ENCODE measurements around the gene ZNF77.
A peak's percentile ranks its signal among the peaks of the same experiment; 100 is the strongest.
"Not testable (repeated sequence)": the region's sequence is repeated elsewhere in the genome, so short reads cannot be mapped to it uniquely, and the experiment has no call there.

ZNF77 gene

DNA sequence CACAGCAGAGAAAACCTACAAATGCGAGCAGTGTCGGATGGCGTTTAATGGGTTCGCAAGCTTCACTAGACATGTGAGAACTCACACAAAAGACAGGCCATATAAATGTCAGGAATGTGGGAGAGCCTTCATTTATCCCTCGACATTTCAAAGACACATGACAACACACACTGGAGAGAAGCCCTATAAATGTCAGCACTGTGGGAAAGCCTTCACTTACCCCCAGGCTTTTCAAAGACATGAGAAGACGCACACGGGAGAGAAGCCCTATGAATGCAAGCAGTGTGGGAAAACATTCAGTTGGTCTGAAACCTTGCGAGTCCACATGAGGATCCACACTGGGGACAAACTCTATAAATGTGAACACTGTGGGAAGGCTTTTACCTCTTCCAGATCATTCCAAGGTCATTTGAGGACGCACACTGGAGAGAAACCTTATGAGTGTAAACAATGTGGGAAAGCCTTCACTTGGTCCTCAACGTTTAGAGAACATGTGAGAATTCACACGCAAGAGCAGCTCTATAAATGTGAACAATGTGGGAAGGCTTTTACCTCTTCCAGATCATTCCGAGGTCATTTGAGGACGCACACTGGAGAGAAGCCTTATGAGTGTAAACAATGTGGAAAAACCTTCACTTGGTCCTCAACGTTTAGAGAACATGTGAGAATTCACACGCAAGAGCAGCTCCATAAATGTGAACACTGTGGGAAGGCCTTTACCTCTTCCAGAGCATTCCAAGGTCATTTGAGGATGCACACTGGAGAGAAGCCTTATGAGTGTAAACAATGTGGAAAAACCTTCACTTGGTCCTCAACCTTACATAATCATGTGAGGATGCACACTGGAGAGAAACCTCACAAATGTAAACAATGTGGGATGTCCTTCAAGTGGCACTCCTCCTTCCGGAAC is 27.2 kb downstream of the ZNF77 start:
- no peak for DNase-seq (ENCODE audit: low spot score)

DNA sequence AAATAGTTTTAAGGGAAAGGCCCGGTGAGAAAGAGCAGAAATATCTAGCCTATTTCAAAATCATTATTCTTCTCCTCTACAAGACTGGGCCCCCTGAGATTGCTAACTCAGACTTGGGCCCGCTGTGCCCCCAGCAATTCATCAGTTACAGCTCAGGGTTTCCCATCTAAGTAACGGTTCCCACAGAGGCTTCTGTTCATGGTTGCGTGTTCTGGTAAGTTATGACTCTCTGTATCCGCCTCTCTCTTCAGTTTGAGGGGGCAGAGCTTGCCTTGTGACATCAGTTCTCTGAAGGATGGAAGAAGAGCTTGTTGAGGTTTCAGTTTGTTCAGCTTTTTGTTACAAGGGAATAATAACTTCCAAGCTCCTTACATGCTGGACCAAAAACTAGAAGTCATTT is 32.5 kb downstream of the ZNF77 start:
- DNase-seq (ENCODE audit: low spot score) = no peak

DNA sequence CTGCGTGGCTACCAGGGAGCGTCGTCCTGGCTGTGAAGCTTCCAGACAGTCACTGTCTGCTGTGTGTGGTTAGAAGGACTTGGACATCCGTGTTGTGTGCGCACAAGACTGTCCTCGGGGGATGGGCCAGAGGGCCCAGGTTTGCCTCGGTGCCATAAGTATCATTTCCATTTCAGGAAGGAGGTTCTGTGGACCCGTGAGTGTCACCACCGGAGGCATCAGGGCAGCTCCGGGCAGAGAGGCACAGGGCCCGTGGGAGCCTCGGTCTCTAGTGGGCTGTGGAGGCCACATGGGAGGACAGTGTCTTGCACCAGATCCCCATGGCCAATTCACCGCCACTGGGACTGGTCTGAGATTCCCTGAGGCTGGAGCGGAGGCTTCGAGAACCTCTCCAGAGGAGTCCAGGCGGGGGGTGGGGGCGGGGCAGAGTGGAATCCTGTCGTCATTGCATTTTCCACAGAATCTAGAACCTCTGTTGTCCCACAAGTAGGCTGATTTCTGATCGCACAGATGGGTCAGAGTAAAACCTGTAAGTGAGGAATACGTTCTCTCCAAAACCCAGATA is 38.1 kb downstream of the ZNF77 start:
- DNase-seq (ENCODE audit: low spot score) = no peak

DNA sequence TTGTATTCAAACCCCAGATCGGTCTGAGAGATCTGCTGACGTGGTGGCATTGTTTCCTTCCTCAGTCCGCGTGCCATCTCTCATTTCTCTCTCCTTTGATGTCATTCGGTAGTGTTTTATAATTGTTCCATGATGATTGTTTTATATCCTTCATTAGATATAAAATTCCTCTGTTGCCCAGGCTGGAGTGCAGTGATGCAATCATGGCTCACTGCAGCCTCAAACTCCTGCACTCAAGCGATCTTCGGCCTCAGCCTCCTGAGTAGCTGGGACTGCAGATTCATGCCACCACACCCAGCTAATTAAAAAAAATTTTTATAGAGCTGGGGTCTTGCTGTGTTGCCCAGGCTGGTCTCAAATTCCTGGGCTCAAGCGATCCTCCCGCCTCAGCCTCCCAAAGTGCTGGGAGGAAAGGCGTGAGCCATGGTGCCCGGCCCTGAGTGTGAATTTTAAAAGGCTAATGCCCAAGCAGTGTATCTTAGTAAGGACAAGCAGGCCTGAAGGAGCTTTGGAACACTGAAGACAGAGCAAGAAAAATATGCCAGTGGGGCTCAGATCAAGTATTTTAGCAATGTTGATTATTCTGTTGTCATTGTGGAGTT is 38.8 kb downstream of the ZNF77 start:
- no peak for DNase-seq (ENCODE audit: low spot score)

DNA sequence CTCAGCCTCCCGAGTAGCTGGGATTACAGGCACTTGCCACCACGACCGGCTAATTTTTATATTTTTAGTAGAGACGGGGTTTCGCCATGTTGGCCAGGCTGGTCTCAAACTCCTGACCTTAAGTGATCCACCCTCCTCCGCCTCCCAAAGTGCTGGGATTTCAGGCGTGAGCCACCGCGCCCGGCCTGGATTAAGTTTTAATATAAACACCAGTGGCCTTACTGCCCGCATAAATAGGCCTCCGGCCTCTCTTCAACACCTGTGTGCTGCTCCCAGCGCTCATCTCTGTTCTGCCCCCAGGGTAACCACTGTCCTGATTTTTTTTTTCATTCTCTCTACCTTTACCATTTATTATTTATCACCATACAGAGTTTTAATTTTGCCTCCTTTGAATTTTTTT is 41.4 kb downstream of the ZNF77 start:
- DNase-seq (ENCODE audit: low spot score) = not testable (repeated sequence)

DNA sequence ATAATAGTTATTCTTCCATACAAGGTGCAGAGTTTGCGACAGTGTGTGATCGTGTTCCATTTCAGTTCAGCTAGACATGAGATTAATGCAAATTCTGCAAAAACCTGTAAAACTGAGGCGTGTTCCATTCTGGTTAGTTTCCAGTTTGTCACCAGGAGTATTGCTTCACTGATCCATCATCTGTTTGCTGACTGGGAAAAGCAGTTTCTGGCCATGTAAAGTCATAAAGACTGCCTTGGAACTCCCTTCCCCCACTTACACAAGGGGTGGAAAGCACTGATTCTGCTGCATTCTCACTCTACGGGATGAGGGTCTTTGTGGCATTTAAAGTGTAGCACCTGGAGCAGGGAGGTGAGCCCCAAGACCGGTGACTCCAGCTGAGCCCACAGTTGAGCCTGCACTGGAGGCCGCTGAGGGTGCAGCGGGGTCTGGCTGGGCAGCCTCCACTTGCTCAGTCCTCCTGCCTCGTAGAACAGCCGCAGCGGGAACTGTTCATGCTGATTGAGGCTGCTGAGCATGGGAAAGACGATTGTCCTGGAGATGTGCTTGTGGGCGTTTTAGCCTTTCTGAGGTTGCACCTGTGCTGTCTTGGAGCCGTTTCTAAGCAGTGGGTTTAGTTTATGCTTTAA is 42.1 kb downstream of the ZNF77 start:
- no peak for DNase-seq (ENCODE audit: low spot score)

DNA sequence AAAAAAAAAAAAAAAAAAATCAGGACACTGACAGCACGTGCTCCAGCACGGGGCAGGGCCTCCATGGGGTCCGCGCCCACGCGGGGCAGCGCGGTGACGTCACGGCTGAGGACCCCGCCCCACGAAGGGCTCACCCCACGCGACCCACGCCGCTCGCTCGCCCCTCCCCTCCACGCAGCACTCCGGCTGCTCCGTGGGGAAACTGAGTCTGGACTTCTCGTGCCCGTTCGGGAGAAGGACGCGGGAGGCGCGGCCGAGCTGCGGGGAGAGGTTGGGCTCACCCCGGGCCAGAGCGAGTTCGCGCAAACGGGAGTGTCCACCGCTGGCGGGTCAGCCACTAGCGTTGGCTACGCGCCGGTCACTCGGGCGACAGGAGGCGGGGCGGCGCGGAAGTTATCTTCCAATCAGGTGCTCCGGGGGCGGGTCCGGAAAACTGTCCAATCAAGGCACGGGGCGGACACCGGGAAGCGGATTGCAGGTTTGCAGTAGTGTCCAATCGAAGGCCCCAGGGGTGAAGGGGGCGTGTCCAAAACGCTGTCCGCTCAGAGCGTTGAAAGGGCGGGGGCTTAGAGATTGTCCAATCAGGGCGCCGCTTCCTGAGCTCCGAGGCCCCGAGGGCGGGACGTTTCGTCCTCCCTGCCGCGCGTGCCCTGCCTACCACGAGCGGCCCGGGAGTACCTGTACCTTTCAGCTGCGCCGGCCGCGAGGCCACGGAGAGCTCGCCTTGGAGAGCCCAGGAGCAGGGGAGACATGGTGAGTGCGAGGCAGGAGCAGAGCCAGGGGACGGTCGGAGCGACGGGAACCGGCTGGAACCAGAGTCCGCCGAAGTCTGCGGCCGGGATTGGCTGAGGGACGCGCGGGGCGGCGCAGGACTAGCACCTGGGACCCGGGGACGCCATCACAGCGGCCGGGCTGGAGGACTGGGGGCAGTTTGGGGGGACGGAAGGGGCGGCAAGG is 44.2 kb downstream of the ZNF77 start, which contains the start of gene ZNF57:
Gene ZNF57, plus strand, starts transcription at position 633 of the 957 bp plus-strand sequence. Its CDS starts 118 bp downstream, at position 751.
- DNase-seq (ENCODE audit: low spot score) = peak; percentile 99

DNA sequence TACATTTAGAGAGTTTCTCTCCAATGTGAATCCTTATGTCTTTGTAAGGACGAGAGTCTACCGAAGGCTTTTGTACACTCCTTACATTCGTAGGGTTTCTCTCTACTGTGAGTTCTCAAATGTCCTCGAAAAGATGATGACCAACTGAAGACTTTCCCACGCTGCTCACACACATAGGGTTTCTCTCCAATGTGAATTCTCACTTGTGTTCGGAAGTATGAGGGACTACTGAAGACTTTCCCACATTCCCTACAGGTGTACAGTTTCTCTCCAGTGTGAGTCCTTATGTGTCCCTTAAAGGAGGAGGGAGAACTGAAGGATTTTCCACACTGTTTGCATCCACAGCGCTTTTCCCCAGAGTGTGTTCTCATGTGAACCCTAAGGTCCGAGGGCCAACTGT is 48.1 kb downstream of the ZNF77 start:
- no peak for DNase-seq (ENCODE audit: low spot score)

DNA sequence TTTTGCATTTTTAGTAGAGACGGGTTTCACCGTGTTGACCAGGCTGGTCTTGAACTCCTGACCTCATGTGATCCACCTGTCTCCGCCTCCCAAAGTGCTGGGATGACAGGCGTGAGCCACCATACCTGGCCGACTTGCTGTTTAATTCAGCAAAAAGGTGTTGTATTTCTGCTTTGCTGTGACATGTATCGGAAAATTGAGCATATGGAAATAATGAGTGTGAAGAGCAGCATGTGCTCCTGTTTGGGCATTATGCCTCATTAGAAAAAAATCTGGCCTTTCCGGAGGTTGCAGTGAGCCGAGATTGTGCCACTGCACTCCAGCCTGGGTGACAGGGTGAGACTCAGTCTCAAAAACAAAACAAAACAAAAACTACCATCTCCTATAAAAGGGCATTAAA is 54.2 kb downstream of the ZNF77 start:
- DNase-seq (ENCODE audit: low spot score) = not testable (repeated sequence)

DNA sequence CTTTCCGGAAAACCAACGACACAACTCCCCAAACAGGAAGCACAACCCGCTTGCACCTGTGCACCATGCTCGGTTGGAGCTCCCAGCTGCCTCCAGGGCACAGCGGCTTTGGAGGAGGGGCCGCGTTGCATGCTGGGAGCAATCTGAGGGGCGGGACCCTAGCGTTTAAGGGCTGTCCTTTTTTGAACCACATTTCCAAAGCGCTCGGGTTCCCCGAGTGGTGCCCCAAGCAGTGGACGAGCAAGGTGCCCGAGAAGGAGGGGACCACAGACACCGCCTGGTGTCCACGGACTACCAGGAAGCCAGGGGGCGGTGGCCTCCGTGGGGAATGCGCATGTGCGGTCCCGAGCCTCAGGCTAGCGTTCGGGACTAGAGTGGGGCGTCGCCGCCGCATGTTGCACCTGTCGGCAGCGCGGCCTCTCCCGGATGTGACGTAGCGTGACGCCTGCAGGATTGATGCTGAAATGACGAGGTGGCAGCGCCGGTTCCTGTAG is 56.0 kb downstream of the ZNF77 start:
- no peak for DNase-seq (ENCODE audit: low spot score)

DNA sequence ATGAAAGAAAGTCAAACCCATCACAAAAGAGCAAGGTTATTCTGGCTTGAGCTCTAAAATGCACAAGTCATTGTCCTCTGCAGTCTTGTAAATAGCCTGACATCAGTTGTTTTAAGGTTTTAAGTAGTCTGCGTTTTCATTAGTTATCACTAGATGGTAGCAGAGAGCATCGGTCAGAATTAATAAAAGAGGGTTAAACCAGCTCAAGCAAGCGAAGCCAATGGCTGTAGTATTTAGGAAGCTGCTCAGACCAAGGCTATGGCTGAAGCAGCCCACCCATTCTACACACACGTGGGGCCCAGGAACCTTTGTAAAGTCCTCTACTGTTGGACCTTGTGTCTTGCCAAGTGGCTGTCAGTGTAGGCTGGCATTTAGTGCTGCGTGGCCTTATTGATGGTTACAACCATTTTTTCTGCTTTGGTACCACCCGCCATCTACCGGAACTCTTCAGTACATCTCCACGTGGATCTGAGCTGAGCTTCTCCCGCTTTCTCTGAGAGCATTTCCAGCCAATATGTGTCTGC is 57.3 kb downstream of the ZNF77 start:
- peak; percentile 71 for DNase-seq (ENCODE audit: low spot score)

DNA sequence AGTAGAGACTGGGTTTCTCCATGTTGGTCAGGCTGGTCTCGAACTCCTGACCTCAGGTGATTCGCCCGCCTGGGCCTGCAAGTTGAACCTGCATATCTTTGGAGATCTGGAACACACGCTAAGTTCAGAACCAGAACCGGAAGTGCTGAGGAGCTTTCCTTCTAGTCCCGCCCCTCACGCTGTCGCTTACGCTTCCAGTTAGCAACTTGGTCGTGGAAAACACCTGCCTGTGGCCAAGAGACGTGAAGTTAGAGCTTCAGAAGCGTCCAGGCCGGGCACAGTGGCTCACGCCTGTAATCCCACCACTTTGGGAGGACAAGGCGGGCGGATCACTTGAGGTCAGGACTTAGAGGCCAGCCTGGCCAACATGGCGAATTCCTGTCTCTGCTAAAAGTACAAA is 59.0 kb downstream of the ZNF77 start:
- DNase-seq (ENCODE audit: low spot score) = no peak

DNA sequence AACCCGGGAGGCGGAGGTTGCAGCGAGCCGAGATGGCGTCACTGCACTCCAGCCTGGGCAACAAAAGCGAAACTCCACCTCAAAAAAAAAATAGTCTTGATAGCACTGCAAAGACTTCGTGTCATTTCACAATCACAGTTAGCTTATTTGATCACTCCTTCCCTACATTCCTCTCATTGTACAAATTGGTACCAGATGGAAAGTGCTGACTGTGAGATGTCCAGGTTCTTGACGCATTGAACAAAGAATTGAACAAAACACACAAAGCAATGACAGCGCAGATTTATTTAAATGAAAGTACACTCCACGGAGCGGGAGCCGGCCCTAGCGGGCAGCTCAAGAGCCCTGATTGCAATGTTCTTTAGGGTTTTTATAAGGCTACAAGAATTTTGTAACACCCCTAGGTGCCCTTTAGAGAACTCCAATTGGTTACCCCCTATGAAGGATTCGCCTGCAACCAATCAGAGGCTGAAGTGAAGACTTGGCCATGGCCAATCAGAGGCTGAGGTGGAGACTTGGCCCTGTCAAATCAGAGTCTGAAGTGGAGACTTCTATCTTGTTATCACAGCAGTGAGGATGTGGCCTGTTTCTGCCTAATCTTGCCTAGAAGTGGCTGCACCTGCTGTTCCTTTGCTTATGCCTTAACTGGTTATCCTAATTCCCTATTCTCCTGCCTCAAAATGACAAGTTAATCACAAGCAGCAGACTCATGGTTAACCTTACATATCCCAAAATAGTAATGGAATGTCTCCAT is 60.9 kb downstream of the ZNF77 start:
- no peak for DNase-seq (ENCODE audit: low spot score)

Data from LoVo (cell line).